T47D (cell line): ENCODE measurements around the gene BCL7A.

Experiments
- DNase-seq, 2 experiments: peaks; one replicate each; pipeline versions ENCODE4 v3.0.0 to v3.0.0-alpha.2; 2011 to 2012; ENCODE audit warnings: low read depth in 1 of 2, low spot score in 1 of 2
- JUND ChIP-seq: IDR thresholded peaks from 2 replicates; pipeline ENCODE4 v1.6.1; 2012; ENCODE audit warnings: low read depth
- in situ Hi-C: cut with HindIII; loops from 2 replicates; pipeline ENCODE4 v1.10.0; 2016; ENCODE audit warnings: low sequenced_read_pairs, low pct_unique_long_range_greater_than_20kb

The BCL7A gene

DNA sequence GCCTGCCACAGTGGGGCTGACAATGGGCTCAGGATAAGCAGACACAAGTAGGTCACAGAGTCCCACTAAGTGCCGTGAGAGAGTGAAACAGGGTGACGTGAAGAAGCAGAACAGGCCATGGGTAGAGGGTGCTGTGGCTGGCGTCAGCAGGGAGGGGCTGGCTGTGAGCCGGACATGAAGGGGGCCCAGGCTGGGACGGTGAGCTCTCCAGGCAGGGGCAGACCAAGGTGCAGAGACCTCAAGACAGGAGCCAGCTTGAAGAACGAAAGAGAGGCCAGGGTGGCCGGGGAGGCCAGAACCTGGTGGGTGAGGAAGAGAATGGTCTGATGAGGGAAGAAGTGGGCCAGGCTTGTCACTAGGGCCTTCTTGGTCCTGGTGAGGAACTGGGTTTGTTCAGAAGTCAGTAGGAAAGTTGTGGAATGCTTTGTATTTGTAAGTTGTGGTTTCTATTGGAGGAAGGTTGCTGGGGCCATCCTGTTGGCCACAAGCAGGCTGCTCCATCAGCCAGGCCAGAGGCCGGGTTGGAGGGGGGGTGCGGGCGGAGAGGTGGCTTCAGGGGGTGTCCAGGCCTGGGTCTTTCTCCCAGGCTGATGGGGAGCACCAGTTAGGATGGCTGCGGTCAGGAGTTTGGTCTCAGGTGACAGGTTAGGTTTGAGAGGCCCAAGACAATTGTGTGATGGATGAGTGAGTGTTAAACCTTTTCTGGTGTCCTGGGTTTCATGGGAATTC, 35.5 kb downstream of the BCL7A start:
- in situ Hi-C loops: no loop called here
- TF ChIP-seq JUND: no peak

DNA sequence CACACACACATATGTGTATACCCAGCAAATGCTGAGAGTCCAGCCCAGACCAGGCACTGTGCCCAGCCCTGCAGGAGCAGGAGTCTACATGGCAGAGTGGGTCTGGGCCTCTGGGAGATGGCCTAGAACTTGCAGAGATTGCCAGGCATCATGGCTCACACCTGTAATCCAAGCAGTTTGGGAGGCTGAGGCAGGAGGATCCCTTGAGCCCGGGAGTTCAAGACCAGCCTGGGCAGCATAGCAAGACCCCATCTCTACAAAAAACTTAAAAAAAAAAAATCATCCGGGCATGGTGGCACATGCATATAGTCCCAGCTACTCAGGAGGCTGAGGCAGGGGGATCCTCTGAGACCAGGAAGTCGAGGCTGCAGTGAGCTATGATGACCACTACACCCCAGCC, 36.1 kb downstream of the BCL7A start:
- DNase-seq: no peak
- in situ Hi-C loops: no loop called here

More for the DNA sequence above, 35.5 kb downstream of the BCL7A start:
- no peak for DNase-seq

DNA sequence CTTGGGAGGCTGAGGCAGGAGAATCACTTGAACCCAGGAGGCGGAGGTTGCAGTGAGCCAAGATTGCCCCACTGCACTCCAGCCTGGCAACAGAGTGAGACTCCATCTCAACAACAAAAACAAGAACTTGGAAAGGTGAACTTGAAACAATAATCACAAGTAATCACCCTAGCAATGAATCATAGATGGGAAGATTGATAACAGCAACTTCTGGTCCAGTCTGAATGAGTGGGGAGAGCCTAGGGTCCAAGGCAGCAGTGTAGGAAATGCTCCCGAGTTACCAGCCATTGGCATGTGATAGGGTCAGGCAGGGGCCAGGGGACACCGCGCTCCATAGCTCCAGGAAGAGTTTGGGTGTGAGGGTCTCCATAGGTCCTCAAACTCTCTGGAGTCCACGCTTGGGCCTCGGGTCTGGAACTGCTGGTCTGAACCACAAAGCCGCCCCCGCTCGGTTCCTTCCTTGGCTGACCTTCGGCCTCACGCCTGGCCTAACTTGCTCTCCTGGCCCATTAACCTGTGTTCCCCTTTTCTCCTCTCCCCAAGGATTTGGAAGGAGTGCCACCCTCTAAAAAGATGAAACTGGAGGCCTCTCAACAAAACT, 37.0 kb downstream of the BCL7A start:
- no peak for TF ChIP-seq JUND
- in situ Hi-C loops: no loop called here

More for the DNA sequence above, 36.1 kb downstream of the BCL7A start:
- TF ChIP-seq JUND: no peak

DNA sequence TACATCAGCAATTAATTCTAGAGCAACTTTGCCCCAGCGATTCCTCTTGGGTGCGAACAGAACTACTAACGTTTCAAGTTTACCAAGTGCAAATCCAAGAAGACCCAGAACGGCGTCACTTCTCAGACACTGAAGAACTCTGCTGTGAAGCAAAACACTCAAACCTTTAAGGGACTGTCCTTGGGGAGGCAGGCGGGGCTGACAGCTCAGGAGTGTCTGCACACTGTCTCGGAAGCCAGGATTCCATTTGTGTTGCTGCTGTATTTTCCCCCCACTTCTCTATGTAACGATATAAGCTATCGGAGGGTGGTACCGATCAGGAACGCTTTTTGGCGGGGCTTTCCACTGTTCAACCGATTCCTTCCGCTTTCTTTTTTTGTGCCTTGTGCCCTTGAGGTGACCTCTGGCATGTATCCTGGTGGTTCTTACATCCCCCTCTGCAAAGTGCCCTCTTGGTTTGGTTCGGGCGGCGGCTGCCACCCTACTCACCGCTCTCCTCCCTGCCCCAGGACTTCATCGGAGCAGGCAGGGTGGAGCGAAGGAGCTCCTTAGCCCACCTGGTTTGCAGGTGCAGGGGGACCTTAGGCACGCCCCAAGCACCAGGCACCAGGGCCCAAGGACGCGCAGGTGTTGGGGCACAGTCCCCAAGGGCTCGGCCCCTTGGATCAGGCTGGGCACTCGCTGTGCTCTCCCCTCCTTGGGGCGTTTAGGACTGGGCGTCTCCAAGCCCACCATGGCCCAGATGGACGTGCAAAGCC, 37.7 kb downstream of the BCL7A start:
- TF ChIP-seq JUND: no peak
- in situ Hi-C loops: no loop called here
- DNase-seq: no peak

More for the DNA sequence above, 37.0 kb downstream of the BCL7A start:
- no peak for DNase-seq

DNA sequence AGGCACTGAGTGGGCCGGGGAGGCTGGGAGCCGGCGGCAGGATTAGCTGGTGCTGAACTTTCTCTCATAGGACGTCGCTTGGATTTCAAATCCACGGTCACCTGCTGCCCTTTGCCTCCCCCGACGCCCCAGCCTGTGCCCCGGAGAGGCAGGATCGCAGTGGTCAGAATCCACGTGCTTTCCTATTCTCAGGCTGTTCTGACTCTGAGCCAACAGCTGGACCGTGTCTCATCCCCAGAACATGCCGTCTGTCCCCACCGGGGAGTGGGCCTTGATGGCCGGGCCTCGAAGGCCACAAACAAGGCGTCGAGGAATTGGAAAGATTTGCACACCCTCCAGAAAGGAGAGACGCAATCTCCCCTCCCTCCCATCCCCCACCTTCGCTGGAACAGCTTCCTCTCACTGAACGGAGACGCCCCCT, 38.4 kb downstream of the BCL7A start:
- in situ Hi-C loops: no loop called here
- no peak for DNase-seq
- TF ChIP-seq JUND: no peak

DNA sequence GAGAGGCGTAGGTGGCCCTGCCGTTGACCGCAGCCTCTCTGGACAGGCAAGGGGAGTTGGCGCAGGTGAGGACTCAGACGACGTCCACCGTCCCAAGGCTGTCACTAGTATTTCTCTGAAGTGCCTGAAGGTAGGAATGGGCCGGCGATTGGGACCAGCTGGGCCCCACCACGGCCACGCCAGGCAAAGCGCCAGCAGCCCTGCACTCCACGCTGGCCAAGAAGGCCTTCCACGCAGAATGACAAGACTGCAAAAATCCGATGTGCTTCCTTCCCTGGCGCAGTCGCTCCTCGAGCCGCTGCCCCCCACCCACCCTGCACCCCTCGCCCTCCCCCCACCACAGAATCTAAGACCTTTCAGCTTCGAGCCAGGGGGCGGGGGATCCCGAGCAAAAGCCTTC, 39.6 kb downstream of the BCL7A start:
- DNase-seq: no peak
- no peak for TF ChIP-seq JUND
- in situ Hi-C loops: no loop called here

DNA sequence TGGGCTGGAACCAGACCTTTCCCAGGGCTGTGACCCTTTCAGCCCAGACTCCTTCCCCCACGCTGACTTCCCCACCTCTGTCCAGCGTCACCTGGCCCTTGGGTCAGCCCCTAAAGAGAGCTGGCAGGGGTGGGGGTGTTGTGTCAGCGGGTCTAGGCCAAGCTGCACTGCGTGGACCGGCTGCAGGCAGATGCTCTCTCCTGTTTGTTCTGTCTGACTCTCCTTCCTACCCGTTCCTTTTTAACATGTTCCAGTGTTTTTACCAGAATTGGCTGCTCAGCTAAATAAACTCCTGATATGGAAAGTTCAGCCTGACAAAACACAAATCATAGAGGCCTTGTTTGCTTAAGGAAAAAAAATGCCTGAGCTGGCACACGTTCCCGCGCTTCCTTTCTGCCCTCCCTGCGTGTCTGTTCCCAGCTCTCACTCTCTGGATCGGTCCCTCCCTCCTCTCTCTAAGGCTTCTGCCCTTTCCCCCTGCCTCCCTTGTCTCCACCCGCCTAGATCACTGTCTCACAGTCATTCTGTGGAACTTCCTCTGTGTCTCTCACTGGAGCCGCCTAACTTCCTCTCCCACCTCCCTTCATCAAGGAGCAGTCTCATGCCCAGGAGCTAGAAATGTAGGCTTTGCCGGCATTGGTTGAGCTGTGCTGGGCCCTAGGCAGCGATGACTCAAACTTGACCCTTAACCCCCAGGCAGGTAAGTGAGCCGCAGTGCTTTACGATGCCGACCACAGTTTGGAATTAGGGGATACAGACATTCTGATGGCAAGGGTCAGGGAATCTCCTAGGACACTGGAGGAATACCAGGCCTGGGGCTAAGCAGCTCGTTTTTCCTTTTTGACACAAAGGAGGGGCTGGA, 41.4 kb downstream of the BCL7A start:
- DNase-seq: peak in 1 of 2 experiments; percentile 63
- no peak for TF ChIP-seq JUND
- in situ Hi-C loops: no loop called here

DNA sequence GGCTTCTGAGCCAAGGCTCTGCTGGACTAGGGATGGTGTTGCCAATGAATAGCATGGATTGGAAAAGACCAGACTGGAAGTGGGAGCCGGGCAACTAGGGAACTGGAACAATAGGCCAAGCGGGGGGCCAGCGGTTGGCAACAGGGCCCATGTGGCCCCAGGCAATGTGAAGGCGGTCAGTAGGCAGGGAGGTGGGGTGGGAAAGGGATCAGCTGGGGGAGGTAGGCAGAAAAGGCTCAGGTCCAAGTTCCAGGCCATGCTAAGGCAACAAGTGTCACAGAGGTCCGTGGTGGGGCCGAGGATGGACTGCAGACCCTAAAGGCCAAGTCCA, 42.0 kb downstream of the BCL7A start:
- in situ Hi-C loops: no loop called here
- DNase-seq: no peak
- no peak for TF ChIP-seq JUND

DNA sequence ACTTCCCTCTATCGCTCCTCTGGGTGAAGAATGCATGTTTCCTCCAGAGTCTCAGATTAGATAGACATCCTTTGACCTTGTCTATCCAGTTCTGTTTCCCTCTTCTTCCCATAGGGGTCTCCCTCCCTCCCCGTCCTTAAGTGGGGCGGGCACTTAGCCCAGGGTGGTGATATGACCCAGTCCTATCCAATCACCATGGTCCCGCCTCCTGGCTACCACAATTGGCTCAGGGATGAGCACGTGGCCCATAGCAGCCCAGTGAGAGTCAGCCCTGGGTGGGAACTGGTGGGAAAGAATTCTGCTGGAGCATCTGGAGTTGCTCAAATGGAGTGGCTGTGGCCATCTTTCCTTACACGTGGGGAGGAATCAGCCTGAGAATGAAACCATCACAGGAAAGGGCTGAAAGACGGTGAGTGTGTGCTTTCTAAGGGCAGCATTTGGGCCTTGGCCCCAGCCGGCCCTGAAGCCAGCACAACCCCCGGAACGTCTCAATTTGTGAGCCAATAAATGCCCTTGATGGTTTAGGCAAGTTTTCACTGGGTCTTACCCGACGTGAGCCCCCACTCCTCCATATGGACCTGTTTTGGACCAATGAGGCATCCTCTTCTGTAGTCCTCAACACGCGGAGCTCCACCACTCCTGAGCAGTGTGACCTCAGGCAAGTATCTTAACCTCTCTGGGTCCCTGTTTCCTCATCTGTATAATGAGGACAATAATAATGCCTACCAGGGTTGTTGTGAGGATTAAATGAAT, 42.5 kb downstream of the BCL7A start:
- DNase-seq: peak in 1 of 2 experiments; percentile 69
- in situ Hi-C loops: no loop called here
- no peak for TF ChIP-seq JUND

DNA sequence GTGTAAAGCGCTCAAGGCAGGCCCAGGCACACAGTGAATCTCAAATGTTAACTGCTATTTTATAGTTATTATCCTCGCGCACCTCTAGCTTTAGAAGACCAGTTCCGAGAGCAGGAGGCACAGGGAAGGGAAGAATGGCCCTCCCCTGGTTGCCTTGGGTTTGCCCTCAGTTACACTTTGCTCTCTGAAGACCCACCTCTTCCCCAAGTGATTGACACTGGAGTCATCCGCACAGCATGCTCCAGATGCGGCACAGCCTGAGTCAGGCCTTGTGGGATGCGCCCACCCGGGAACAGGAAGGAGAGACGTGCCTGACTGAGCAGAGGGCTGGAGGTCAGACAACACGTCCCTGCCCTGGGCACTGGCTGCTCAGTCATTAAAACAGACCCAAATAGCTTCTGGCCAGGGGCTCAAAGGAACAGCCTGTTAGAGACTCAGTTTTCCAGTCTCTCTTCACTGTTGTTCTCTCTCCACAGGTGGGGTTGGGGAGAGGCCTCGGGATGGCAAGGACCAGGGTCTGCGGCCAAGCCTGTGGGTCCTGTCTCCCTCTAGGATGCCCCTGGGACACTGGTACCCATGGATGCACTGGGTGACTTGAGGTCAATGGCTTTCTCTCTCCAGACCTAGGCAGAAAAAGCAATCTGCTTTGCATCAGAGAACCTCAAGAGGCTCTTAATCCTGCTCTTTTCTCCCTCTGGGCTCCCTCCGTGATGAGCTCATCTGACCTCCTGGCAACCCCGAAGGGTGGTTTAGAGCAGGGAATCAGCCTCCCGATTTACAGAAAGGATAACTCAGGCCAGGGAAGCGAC, 43.3 kb downstream of the BCL7A start:
- in situ Hi-C loops: no loop called here
- no peak for DNase-seq

DNA sequence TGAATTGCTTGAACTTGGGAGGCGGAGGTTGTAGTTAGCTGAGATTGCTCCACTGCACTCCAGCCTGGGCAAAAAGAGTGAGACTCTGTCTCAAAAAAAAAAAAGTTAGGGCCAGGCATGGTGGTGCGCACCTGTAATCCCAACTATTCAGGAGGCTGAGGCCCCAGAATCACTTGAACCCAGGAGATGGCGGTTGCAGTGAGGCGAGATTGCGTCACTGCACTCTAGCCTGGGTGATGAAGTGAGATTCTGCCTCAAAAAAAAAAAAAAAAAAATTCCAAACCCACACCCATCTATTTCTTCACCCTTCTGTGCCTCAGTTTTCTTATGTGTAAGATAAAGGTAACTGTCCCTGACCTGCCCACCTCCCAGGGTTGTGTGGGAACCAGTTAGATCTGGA, 45.9 kb downstream of the BCL7A start:
- no peak for DNase-seq
- in situ Hi-C loops: no loop called here
- TF ChIP-seq JUND: no peak

More for the DNA sequence above, 43.3 kb downstream of the BCL7A start:
- TF ChIP-seq JUND: no peak
